Heart right ventricle (tissue), 16 donors: ENCODE results near the gene PNRC2. TPM values are rescaled to one million over a fixed set of nuclear protein-coding genes. Genes with fewer than 3 reads are reported as not detected.
A peak's percentile ranks its signal among the peaks of the same experiment; 100 is the strongest.

Source experiments
- ATAC-seq, 8 donors: fragments of 200-7000 bp; cut with Tn5 transposase; one replicate each; pipeline ENCODE4 v1.9.1; 2020; ENCODE audit warnings: mild to moderate bottlenecking in 8 of 8, moderate library complexity in 8 of 8, moderate number of reproducible peaks in 1 of 8
- DNase-seq, 2 donors: peaks; one replicate each; pipeline ENCODE4 v3.0.0-alpha.2; 2020
- H3K27ac ChIP-seq, 10 donors: fragments of 200-600 bp; sonication (generic) in 2 of 10; one replicate each; pipeline versions ENCODE4 v1.5.0 to v1.8.0; 2020 to 2022; ENCODE audit warnings: mild to moderate bottlenecking in 3 of 10
- H3K27me3 ChIP-seq, 7 donors: fragments of 200-600 bp; one replicate each; pipeline ENCODE4 v1.8.0; 2021 to 2022; ENCODE audit warnings: mild to moderate bottlenecking in 2 of 7
- H3K36me3 ChIP-seq, 9 donors: fragments of 200-600 bp; sonication (generic) in 1 of 9; one replicate each; pipeline versions ENCODE4 v1.5.0 to v1.8.0; 2020 to 2022; ENCODE audit warnings: mild to moderate bottlenecking in 2 of 9
- H3K4me1 ChIP-seq, 9 donors: fragments of 200-600 bp; sonication (generic) in 1 of 9; one replicate each; pipeline versions ENCODE4 v1.5.0 to v1.8.0; 2020 to 2022; ENCODE audit warnings: mild to moderate bottlenecking in 4 of 9
- H3K4me3 ChIP-seq, 10 donors: fragments of 200-600 bp; sonication (generic) in 2 of 10; one replicate each; pipeline versions ENCODE4 v1.5.0 to v1.8.0; 2020 to 2022; ENCODE audit warnings: mild to moderate bottlenecking in 7 of 10, moderate library complexity in 2 of 10
- H3K9me3 ChIP-seq, 11 donors: fragments of 200-600 bp in 10 of 11; sonication (generic) in 2 of 11; one replicate each; pipeline versions ENCODE4 v1.5.0 to v1.8.0; 2013 to 2022; ENCODE audit warnings: mild to moderate bottlenecking in 2 of 11, control low read depth in 1 of 11, moderate library complexity in 1 of 11
- WGBS, 2 donors: extraction: QIAGEN DNeasy Blood & Tissue Kit; methylation state at CpG; one replicate each; pipeline ENCODE4 v1.1.7; 2013; ENCODE audit warnings: inconsistent platforms in 1 of 2; 5-methylcytosine and 5-hydroxymethylcytosine counted together
- intact Hi-C, 10 donors: fragments of 100-400 bp; cut with DNase I; formaldehyde crosslinking; loops; one replicate each; pipeline versions ENCODE4 v1.11.1 to v1.14.2; 2022
- polyA plus RNA-seq, 2 donors: library from polyadenylated mRNA; stranded (reverse); fragments of 200-250 nt; gene quantifications; one replicate each; pipeline ENCODE4 v1.2.3, GENCODE V29; 2013
- total RNA-seq, 10 donors: library from RNA; stranded (reverse); fragmentation: NEBNext Ultra II Directional in 3 of 10; extraction: Animal tissue kit (Norgen Biotek cat#: 25700) in 3 of 10; gene quantifications; one replicate each; pipeline versions ENCODE4 v1.2.1 to v1.2.4, GENCODE V29; 2021 to 2023
- TF ChIP-seq, protein P1 (sequence below), 9 donors: fragments of 200-600 bp; sonication (generic) in 2 of 9; IDR thresholded peaks; one replicate each; pipeline versions ENCODE4 v1.5.0 to v1.8.0; 2021 to 2022; ENCODE audit warnings: antibody characterized with exemption in 9 of 9, mild to moderate bottlenecking in 5 of 9, moderate library complexity in 1 of 9
- donor health status: Arrhythmogenic right ventricular cardiomyopathy.
- donor health status: ischemic (EF 13 %, LVEDD 7.1; RV severe dilation, severe dysfunction).
- donor health status: healthy with polysubstance abuse.
- donor health status: DM: no; HTN: yes; CAD: no.
- donor health status: DM: no; HTN: no; CAD: no.
- donor health status: ischemic (EF 25% LVEDD 6.9; RV normal size, moderate dysfunction).
- donor health status: ischemic (EF 25% LVEDD 5.7; RV mildly dilated, moderate dysfunction).
- donor health status: healthy.
- donor health status: DM: yes; HTN: yes; CAD: no.
- donor health status: Ischemic cardiomyopathy.
- donor health status: ischemic (EF 35%, LVEDD 5.7; RV mildly dilated, moderate dysfunction).
- donor health status: nonischemic (EF 11% LVEDD 7.7; RV severe dilation, severe dysfunction).
- donor health status: DM: yes; HTN: yes; CAD: no.
- donor health status: PGD.
- donor health status: ischemic (EF 29% LVEDD 5.4; RV normal size, mild dysfunction).
- donor health status: nonischemic (EF 23%, LVEDD 6.1; RV moderate dilation, normal function).

The PNRC2 gene
- total and polyA plus RNA-seq, 12 donors = 58.4 to 129 (median 83.2) TPM

DNA sequence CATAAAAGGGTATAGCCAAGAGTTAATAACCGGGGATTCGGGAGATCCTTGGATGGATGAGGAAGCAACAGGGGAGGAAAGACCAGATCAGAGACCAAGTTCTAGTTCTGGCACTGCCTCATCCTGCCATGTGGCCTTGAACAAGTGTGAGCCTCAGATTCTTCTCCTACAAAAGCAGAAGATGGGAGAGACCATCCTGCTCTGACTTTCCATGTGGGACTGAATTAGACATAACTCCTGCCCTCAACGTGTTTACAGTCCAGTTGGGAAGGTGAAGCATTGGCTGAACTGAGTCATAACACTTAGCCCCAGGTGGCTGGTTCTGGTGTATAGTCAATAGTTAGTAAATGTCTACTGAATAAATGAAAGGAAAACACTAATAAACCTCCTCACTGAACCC, 34.3 kb upstream of the PNRC2 start:
- DNase-seq = no peak
- H3K27ac ChIP-seq = no peak overlapping the region
- intact Hi-C loops = no loop called here
- 85 to 91% methylated on average over 3 of the region's 3 CpGs for WGBS, 2 donors
- no peak overlapping the region for H3K4me3 ChIP-seq
- H3K36me3 ChIP-seq = no peaks in the 10 kb centered on the region
- H3K27me3 ChIP-seq = no peaks in the 10 kb centered on the region
- no peak for ATAC-seq
- peaks cover 0 to 18% (median 5%) of the 10 kb centered on the region in 9 donors for H3K4me1 ChIP-seq
- no peaks in the 10 kb centered on the region for H3K9me3 ChIP-seq
- TF ChIP-seq, protein P1, sequence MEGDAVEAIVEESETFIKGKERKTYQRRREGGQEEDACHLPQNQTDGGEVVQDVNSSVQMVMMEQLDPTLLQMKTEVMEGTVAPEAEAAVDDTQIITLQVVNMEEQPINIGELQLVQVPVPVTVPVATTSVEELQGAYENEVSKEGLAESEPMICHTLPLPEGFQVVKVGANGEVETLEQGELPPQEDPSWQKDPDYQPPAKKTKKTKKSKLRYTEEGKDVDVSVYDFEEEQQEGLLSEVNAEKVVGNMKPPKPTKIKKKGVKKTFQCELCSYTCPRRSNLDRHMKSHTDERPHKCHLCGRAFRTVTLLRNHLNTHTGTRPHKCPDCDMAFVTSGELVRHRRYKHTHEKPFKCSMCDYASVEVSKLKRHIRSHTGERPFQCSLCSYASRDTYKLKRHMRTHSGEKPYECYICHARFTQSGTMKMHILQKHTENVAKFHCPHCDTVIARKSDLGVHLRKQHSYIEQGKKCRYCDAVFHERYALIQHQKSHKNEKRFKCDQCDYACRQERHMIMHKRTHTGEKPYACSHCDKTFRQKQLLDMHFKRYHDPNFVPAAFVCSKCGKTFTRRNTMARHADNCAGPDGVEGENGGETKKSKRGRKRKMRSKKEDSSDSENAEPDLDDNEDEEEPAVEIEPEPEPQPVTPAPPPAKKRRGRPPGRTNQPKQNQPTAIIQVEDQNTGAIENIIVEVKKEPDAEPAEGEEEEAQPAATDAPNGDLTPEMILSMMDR (IDR thresholded peaks at IDR 0.05) = no peak

DNA sequence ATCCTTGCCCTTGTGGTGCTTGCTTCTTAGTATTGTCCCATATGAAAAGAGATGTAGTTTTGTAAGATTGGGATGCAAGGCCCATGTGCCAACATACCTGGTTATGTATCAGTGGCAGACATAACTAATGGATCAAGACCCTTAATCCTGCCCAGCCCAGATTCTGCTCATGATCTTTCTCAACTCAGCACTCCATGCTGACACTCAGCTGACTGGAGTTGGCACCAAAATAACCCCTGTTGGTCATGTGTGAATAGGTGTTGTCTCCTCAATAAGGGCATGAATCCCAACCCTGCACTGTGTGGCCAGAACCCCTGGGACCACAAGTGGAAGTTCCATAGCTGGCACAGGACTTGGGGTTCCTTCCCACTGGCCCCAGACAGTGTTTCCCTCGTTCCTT, 32.5 kb upstream of the PNRC2 start:
- Histone ChIP-seq H3K4me3 (no peak overlapping the region), H3K36me3 (no peaks in the 10 kb centered on the region), H3K9me3 (no peaks in the 10 kb centered on the region), H3K27me3 (no peaks in the 10 kb centered on the region), H3K4me1 (peaks cover 0 to 11% (median 0%) of the 10 kb centered on the region in 9 donors), H3K27ac (no peak overlapping the region)
- ATAC-seq (peak in 1 of 8 donors; percentile 43), DNase-seq (no peak)
- intact Hi-C loops = no loop called here
- TF ChIP-seq, protein P1 (IDR thresholded peaks at IDR 0.05) = no peak
- WGBS, 2 donors = 64 to 81% methylated on average over 1 of the region's 1 CpG

DNA sequence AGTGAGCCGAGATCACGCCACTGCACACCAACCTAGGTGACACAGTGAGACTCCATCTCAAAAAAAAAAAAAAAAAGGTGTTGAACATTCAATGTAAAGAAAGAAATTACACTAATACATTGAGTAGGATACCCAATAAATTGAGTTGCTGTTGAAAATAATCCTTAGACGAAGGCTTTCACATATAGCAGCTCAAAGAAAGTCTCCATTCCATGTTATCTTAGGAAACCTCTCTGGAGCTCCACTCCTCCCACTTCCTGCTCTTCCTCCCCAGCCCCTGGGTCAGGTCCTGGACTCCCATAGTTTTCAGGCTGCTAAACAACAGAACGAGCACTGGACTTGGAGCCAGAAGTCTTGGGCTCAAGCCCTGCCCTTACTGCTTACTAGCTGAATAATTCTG, 30.8 kb upstream of the PNRC2 start:
- H3K4me1 ChIP-seq = peaks cover 0 to 11% (median 0%) of the 10 kb centered on the region in 9 donors
- H3K36me3 ChIP-seq = no peaks in the 10 kb centered on the region
- ATAC-seq = no peak
- H3K9me3 ChIP-seq = no peaks in the 10 kb centered on the region
- TF ChIP-seq, protein P1 (IDR thresholded peaks at IDR 0.05) = no peak
- no peak overlapping the region for H3K27ac ChIP-seq
- H3K4me3 ChIP-seq = no peak overlapping the region
- 78 to 79% methylated on average over 4 of the region's 4 CpGs for WGBS, 2 donors
- intact Hi-C loops = no loop called here
- H3K27me3 ChIP-seq = no peaks in the 10 kb centered on the region
- DNase-seq = no peak

DNA sequence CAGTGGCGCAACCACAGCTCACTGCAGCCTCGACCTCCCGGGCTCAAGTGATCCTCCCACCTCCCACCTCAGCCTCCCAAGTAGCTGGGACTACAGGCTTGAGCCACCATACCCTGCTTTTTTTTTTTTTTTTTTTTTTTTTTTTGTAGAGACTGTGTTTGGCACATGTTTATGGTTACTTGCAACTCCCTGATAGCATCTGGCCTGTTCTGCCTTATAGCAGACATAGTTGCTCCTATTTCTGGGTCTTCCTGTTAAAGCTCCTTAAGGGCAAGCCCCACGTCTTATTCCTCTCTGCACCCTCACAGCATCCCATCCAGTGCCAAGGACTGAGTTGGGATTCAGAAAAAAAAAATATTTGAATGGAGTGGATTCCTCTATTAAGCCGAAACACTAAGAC, 29.4 kb upstream of the PNRC2 start:
- intact Hi-C loops = no loop called here
- Histone ChIP-seq H3K4me3 (no peak overlapping the region), H3K27me3 (no peaks in the 10 kb centered on the region), H3K27ac (no peak overlapping the region), H3K36me3 (no peaks in the 10 kb centered on the region), H3K9me3 (no peaks in the 10 kb centered on the region), H3K4me1 (peaks cover 0 to 11% (median 0%) of the 10 kb centered on the region in 9 donors)
- ATAC-seq (no peak), DNase-seq (no peak)
- TF ChIP-seq, protein P1 (IDR thresholded peaks at IDR 0.05) = no peak
- WGBS, 2 donors = 89 to 91% methylated on average over 5 of the region's 5 CpGs
